ENCODE data around the gene C1QTNF5.

The C1QTNF5 gene

DNA sequence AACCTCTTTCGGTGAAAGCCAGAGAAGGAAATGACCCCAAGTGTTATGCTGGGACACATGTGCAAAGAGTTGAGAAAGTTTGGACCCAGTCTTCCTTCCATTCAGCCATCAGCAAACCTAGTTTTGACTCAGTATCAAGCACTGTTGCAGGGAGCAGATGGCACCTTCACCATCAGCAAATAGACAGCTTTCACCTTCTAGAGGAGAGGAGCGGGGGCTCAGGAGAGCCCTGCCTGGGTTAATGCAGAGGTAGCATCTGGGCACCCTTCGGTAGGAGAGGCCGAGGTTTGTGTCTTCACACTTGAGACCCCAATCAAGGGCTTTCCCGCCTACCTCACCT lies 22.0 kb upstream of the C1QTNF5 start:
- Histone ChIP-seq H3K27me3 (peaks cover 13 to 29% (median 24%) of the 10 kb centered on the region in 11 experiments; a peak in 21 of 22 replicates), H3K4me1 (peaks cover 77 to 97% (median 83%) of the 10 kb centered on the region in 10 experiments), H3K4me3 (peak overlapping the region in 3 of 10 experiments; percentile 50 to 58 (median 58); a peak in 3 of 20 replicates), H3K36me3 (0 out of 22 replicates have a peak, but pooled peaks cover 0 to 7% (median 0%) of the 10 kb centered on the region in 11 experiments), H3K4me2 (peak overlapping the region; percentile 67 to 89 (median 81)), H3K9ac (no peak overlapping the region), H3K27ac (no peak overlapping the region), H4K20me1 (peaks cover 0 to 11% (median 0%) of the 10 kb centered on the region in 11 experiments; a peak in 3 of 22 replicates), H3K9me3 (replicated peaks in 1 of 11) (no peaks in the 10 kb centered on the region)
- TF ChIP-seq Cebpa-rat (IDR thresholded peaks at IDR 0.05) = no peak

DNA sequence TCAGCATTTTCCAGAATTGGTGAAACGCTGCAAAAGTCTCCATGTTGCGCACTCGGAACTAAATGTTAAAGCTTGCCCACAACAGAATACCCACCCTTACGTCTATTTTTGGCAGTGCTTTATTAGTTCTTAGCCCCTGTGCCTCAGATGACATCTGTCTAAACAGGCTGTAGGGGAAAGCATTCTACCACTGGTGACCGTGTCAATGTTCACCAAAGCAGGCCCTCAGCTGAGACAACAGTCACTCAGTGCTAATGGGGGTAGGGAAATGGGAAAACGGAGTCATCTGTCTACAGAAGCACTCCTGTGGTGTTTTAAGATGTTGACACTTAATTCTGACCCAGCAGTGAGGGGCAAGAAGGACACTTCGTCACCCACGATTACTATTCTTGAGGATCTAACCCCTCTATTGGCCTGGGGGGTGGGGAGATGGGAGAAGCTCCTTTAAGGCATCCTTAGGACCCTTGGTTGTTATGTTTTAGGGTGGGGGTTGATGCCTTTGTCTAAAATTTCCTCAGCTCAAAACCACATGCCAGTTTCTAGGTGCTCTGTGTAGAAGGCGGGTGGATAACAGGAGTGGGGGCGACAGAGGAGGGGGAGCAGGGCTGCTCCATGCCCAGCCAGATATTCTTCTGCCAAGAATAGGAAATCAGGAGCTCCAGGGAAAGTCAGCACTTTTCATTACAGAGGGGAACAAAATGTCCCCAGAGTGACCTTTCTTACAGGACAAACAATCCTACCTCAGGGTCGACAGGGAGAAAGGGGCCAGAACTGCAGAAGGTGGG lies 21.4 kb upstream of the C1QTNF5 start:
- TF ChIP-seq Cebpa-rat (IDR thresholded peaks at IDR 0.05) = no peak
- peaks cover 73 to 93% (median 81%) of the 10 kb centered on the region in 10 experiments for H3K4me1 ChIP-seq
- no peak overlapping the region; a peak in 1 of 20 replicates for H3K4me3 ChIP-seq
- 0 out of 22 replicates have a peak, but pooled peaks cover 0 to 7% (median 0%) of the 10 kb centered on the region in 11 experiments for H3K36me3 ChIP-seq
- peak overlapping the region in 3 of 11 experiments; percentile 1 to 48 (median 18); a peak in 3 of 22 replicates for H3K9ac ChIP-seq
- H3K27me3 ChIP-seq = peaks cover 13 to 29% (median 24%) of the 10 kb centered on the region in 11 experiments; a peak in 21 of 22 replicates
- peak overlapping the region; percentile 67 to 89 (median 81) for H3K4me2 ChIP-seq
- H3K9me3 ChIP-seq (replicated peaks in 1 of 11) = no peaks in the 10 kb centered on the region
- peak overlapping the region in 4 of 11 experiments; percentile 10 to 42 (median 22); a peak in 4 of 22 replicates for H3K27ac ChIP-seq
- peaks cover 0 to 11% (median 0%) of the 10 kb centered on the region in 11 experiments; a peak in 3 of 22 replicates for H4K20me1 ChIP-seq

DNA sequence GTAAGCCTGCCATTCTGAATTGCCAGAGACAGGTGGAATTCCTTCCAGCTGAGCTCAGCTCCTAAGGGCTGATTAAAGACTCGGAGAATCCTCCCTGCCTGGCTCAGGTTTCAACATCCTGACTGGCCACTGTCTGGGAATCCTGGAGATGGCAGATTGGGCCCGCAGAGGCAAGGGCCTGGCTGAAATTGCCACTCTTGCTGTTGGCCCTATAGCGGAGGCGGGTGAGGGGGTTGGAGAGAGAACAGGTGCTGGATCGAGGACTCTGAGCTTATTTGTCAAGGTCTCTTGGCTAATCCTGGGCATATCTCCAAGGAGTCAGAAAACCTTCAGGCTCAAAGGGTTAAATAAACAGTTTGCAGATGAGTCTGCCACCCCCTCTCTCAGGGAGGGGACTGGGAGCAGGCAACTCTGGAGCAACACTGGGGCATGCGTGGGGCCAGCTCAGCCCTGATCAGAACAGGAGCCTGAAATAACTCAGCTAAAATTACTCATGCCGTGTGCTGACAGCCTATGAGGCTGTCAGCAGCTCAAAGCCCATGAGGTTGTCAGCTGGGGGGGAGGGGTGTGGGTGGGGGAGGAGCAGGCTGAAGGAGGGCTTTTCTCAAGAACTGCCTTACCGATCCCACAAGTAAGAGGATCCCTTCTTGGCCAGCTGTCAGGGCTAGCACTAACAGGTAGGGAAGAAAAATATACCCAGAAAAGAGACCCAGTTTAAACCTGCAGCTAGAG lies 20.5 kb upstream of the C1QTNF5 start:
- Histone ChIP-seq H3K27ac (peak overlapping the region in 5 of 11 experiments; percentile 15 to 51 (median 43); a peak in 5 of 22 replicates), H4K20me1 (peaks cover 0 to 11% (median 0%) of the 10 kb centered on the region in 11 experiments; a peak in 3 of 22 replicates), H3K4me1 (peaks cover 72 to 87% (median 79%) of the 10 kb centered on the region in 10 experiments), H3K27me3 (peaks cover 13 to 30% (median 24%) of the 10 kb centered on the region in 11 experiments; a peak in 21 of 22 replicates), H3K9ac (peak overlapping the region in 4 of 11 experiments; percentile 1 to 48 (median 21); a peak in 6 of 22 replicates), H3K36me3 (0 out of 22 replicates have a peak, but pooled peaks cover 0 to 7% (median 0%) of the 10 kb centered on the region in 11 experiments), H3K4me2 (peak overlapping the region; percentile 67 to 89 (median 81)), H3K4me3 (no peak overlapping the region; a peak in 1 of 20 replicates), H3K9me3 (replicated peaks in 1 of 11) (no peaks in the 10 kb centered on the region)
- no peak; a peak in 1 of 22 replicates for TF ChIP-seq Cebpa-rat (IDR thresholded peaks at IDR 0.05)

DNA sequence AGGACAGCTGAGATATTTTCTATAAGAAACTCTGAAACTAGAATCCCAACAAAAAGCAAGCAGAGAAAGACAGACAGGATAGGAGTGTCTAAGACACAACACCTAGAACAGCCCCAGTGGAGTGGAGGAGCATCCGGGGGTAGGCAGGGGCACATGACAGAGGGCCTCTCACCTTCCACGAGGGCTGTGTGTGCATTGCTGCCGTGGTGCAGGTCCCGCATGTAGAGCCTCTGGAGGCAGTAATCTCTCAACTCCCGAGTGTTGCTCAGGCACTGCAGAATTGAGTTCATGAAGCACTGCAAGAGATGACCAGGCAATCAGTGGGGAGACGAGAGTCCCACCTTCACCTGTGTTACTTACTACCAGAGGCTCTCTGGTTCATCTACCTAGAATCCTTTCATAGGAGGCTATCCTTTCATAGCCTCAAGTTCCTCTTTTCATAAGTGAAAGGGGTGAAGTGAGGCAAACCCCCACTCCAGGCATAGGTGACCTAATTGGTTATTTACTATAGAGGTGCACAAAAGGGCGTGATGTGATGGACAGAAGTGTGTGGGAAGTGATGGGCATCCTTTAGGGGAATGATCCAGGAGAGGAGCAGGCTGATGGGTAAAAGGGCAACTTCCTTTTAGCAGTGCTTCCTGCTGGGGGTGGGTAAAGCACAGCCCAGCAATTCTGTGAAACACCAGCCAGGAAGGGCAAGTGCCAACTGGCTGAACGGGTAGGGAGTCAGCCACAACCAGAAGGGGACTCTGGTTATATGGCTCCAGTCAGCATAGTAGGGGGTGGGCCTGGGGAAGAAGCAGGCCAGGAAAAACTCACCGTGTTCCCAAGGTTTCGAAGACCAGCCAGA lies 18.9 kb upstream of the C1QTNF5 start:
- Histone ChIP-seq H3K4me1 (peaks cover 62 to 73% (median 68%) of the 10 kb centered on the region in 10 experiments), H3K4me2 (peak overlapping the region; percentile 67 to 89 (median 81)), H3K4me3 (no peak overlapping the region), H3K9me3 (replicated peaks in 1 of 11) (no peaks in the 10 kb centered on the region), H3K27me3 (peaks cover 13 to 38% (median 30%) of the 10 kb centered on the region in 11 experiments; a peak in 21 of 22 replicates), H3K27ac (peak overlapping the region in 4 of 11 experiments; percentile 1 to 45 (median 36); a peak in 4 of 22 replicates), H4K20me1 (peaks cover 0 to 11% (median 0%) of the 10 kb centered on the region in 11 experiments; a peak in 3 of 22 replicates), H3K36me3 (0 out of 22 replicates have a peak, but pooled peaks cover 0 to 7% (median 0%) of the 10 kb centered on the region in 11 experiments), H3K9ac (peak overlapping the region in 1 of 11 experiments; percentile 37; a peak in 2 of 22 replicates)
- TF ChIP-seq Cebpa-rat (IDR thresholded peaks at IDR 0.05) = no peak

DNA sequence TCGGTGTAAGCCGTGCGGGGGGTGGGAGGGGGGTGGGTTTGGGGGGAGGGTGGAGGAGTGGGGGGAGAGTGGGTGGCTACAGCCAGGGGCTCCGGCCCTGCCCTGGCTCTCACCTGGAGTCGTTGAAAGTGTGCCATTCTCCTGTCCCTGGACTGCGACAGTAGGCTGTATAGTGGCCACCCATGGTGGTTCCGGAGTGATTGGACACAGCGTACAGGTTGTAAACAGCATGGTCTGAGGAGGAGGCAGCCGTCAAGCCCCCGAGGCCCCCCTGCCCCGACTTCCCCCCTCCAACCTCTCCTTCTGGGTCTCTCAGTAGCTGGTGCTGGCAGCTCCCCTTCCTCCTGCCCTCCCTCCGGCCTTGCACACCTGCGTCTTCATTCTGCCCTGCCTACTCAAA lies 16.4 kb upstream of the C1QTNF5 start:
- Histone ChIP-seq H3K4me2 (peak overlapping the region; percentile 84 to 98 (median 93); a peak in 21 of 22 replicates), H3K27me3 (peaks cover 0 to 14% (median 7%) of the 10 kb centered on the region in 11 experiments; a peak in 10 of 22 replicates)
- TF ChIP-seq Cebpa-rat (IDR thresholded peaks at IDR 0.05) = no peak

DNA sequence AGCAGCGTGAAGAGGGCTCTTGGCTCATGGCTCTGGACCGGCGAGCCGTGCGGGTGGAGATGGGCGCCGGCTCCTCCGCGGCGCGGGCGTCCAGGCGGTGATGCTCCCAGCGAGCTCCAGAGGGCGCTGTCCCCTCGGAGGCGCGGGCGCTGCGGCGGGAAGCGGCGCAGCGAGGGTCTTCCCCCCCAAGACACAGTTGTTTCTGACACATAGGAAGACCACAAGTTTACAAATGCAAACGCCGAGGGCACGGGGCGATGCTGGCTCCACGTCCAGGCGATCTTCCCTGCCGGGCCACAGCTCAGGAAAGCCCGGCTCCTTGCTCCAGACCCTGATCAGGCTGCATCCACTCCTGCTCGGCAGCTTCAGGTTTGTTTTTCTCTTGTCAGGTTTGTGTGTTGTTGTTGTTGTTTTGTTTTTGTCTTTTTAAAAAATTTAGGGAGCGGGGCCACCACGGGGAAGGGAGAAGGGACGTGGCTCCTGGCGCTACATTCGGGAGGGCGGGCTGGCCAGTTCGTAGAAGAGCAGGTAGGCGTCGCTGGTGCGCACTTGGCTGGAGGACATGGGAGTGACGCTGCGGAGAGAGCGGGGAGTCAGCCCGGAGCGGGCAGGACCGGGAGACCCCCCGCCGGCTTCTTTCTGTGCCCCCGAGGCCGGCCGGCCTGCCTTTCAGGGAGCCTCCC lies 15.8 kb upstream of the C1QTNF5 start:
- Histone ChIP-seq H3K4me3 (peak overlapping the region; percentile 55 to 73 (median 60)), H3K9ac (peak overlapping the region; percentile 47 to 77 (median 68); a peak in 20 of 22 replicates), H3K27me3 (peaks cover 0 to 14% (median 7%) of the 10 kb centered on the region in 11 experiments; a peak in 10 of 22 replicates), H3K9me3 (replicated peaks in 1 of 11) (no peaks in the 10 kb centered on the region), H4K20me1 (no peaks in the 10 kb centered on the region; a peak in 1 of 22 replicates), H3K27ac (peak overlapping the region in 2 of 11 experiments; percentile 10 to 46; a peak in 1 of 22 replicates), H3K36me3 (0 out of 22 replicates have a peak, but pooled peaks cover 0 to 7% (median 0%) of the 10 kb centered on the region in 11 experiments), H3K4me2 (peak overlapping the region; percentile 84 to 98 (median 93)), H3K4me1 (peaks cover 37 to 49% (median 41%) of the 10 kb centered on the region in 10 experiments)
- TF ChIP-seq Cebpa-rat (IDR thresholded peaks at IDR 0.05) = no peak

More for the DNA sequence above, 16.4 kb upstream of the C1QTNF5 start:
- no peaks in the 10 kb centered on the region for H4K20me1 ChIP-seq
- H3K4me3 ChIP-seq = peak overlapping the region in 8 of 10 experiments; percentile 55 to 73 (median 60); a peak in 12 of 20 replicates
- peak overlapping the region in 5 of 11 experiments; percentile 63 to 77 (median 69); a peak in 5 of 22 replicates for H3K9ac ChIP-seq
- no peaks in the 10 kb centered on the region for H3K9me3 ChIP-seq (replicated peaks in 1 of 11)
- H3K27ac ChIP-seq = no peak overlapping the region
- H3K4me1 ChIP-seq = peaks cover 42 to 55% (median 46%) of the 10 kb centered on the region in 10 experiments
- H3K36me3 ChIP-seq = 0 out of 22 replicates have a peak, but pooled peaks cover 0 to 7% (median 0%) of the 10 kb centered on the region in 11 experiments

Data from BLaER1 treated with 17β-estradiol and CSF1 and Interleukin-3, amounts not matched to agents 10 nM and 100 nM (cell line).